GM18861 (cell line): ENCODE data around the gene ZFP1.
"Not testable (repeated sequence)": the region's sequence is repeated elsewhere in the genome, so short reads cannot be mapped to it uniquely, and the experiment has no call there.

Experiments used
- ATAC-seq: cut with Tn5 transposase; IDR thresholded peaks from one replicate; pipeline ENCODE4 v1.9.1; 2021; ENCODE audit not compliant: unreplicated experiment

ZFP1 gene

GRCh38 chr16:75112734-75113491 lies 35.4 kb upstream of the ZFP1 start:
- no peak for ATAC-seq

GRCh38 chr16:75113541-75114121 lies 34.7 kb upstream of the ZFP1 start:
- no peak for ATAC-seq

GRCh38 chr16:75114179-75114945 lies 34.0 kb upstream of the ZFP1 start:
- no peak for ATAC-seq

GRCh38 chr16:75114946-75115825 lies 33.1 kb upstream of the ZFP1 start:
- no peak for ATAC-seq

- ATAC-seq: no peak
Measured at GRCh38 chr16:75116081-75116910, 32.0 kb upstream of the ZFP1 start, which contains the start of gene LDHD. Gene LDHD (minus strand): TSS chr16:75116780. CDS start chr16:75116720, 60 bp downstream.

GRCh38 chr16:75116911-75117245 lies 31.4 kb upstream of the ZFP1 start:
- ATAC-seq: no peak

GRCh38 chr16:75118943-75119539 lies 29.3 kb upstream of the ZFP1 start:
- ATAC-seq: no peak

- no peak for ATAC-seq
Measured at GRCh38 chr16:75120253-75120652, 28.1 kb upstream of the ZFP1 start.

- no peak for ATAC-seq
Measured at GRCh38 chr16:75121949-75122568, 26.3 kb upstream of the ZFP1 start.

- no peak for ATAC-seq
Measured at GRCh38 chr16:75122609-75123008, 25.7 kb upstream of the ZFP1 start.

- no peak for ATAC-seq
Measured at GRCh38 chr16:75127713-75128415, 20.5 kb upstream of the ZFP1 start.

- not testable (repeated sequence) for ATAC-seq
Measured at GRCh38 chr16:75129421-75130149, 18.7 kb upstream of the ZFP1 start.

GRCh38 chr16:75130150-75130771 lies 18.1 kb upstream of the ZFP1 start:
- no peak for ATAC-seq

GRCh38 chr16:75131081-75131480 lies 17.2 kb upstream of the ZFP1 start:
- ATAC-seq: no peak

GRCh38 chr16:75138233-75138632 lies 10.1 kb upstream of the ZFP1 start:
- no peak for ATAC-seq

GRCh38 chr16:75138636-75139035 lies 9.7 kb upstream of the ZFP1 start:
- no peak for ATAC-seq

- ATAC-seq: no peak
Measured at GRCh38 chr16:75139498-75139897, 8.8 kb upstream of the ZFP1 start.

- no peak for ATAC-seq
Measured at GRCh38 chr16:75143941-75144340, 4.4 kb upstream of the ZFP1 start.
